Activated CD4-positive, CD25-positive, alpha-beta regulatory T cell treated with anti-CD3 and anti-CD28 coated beads, Interleukin-2, amount 50 U/mL, for 16 hours (primary cell): ENCODE results near the gene SLC9B2.
A peak's percentile ranks its signal among the peaks of the same experiment; 100 is the strongest.

Source experiments
- DNase-seq: peaks from one replicate; pipeline ENCODE4 v3.0.0-alpha.2; 2020; ENCODE audit warnings: low read depth, low spot score

SLC9B2 gene

GRCh38 chr4:103076747-103077347, at the start of gene SLC9B2:
Gene SLC9B2 (minus strand): TSS chr4:103076761. CDS start chr4:103067550, 9,211 bp downstream.
- DNase-seq: peak; percentile 31

GRCh38 chr4:103126126-103126525, 49.6 kb upstream of the SLC9B2 start:
- no peak for DNase-seq

GRCh38 chr4:103123114-103123513, 46.6 kb upstream of the SLC9B2 start:
- no peak for DNase-seq

- no peak for DNase-seq
Observed at GRCh38 chr4:103118166-103118565, 41.6 kb upstream of the SLC9B2 start.

- DNase-seq: no peak
Observed at GRCh38 chr4:103111598-103111997, 35.0 kb upstream of the SLC9B2 start.

GRCh38 chr4:103108542-103108941, 32.0 kb upstream of the SLC9B2 start:
- DNase-seq: no peak

- DNase-seq: no peak
Observed at GRCh38 chr4:103105558-103106356, 29.2 kb upstream of the SLC9B2 start.

GRCh38 chr4:103104886-103105285, 28.3 kb upstream of the SLC9B2 start:
- no peak for DNase-seq

- DNase-seq: no peak
Observed at GRCh38 chr4:103100691-103101090, 24.1 kb upstream of the SLC9B2 start.

GRCh38 chr4:103099691-103100392, 23.3 kb upstream of the SLC9B2 start, which contains the start of gene BDH2:
Gene BDH2 (minus strand): TSS chr4:103099834. CDS start chr4:103096254, 3,580 bp downstream.
- DNase-seq: peak; percentile 31

- no peak for DNase-seq
Observed at GRCh38 chr4:103098756-103099440, 22.3 kb upstream of the SLC9B2 start.

- no peak for DNase-seq
Observed at GRCh38 chr4:103098341-103098740, 21.8 kb upstream of the SLC9B2 start.

- DNase-seq: no peak
Observed at GRCh38 chr4:103097112-103097511, 20.6 kb upstream of the SLC9B2 start.

GRCh38 chr4:103095080-103095479, 18.5 kb upstream of the SLC9B2 start:
- no peak for DNase-seq

- DNase-seq: no peak
Observed at GRCh38 chr4:103092245-103092644, 15.7 kb upstream of the SLC9B2 start.

- peak; percentile 27 for DNase-seq
Observed at GRCh38 chr4:103091601-103092223, 15.2 kb upstream of the SLC9B2 start.

GRCh38 chr4:103089481-103089880, 12.9 kb upstream of the SLC9B2 start:
- DNase-seq: no peak

GRCh38 chr4:103086551-103086950, 10.0 kb upstream of the SLC9B2 start:
- no peak for DNase-seq

GRCh38 chr4:103085555-103086196, 9.1 kb upstream of the SLC9B2 start:
- no peak for DNase-seq

GRCh38 chr4:103079621-103080020, 3.1 kb upstream of the SLC9B2 start:
- DNase-seq: no peak
